ENCODE measurements around the gene C12orf76. TPM values are rescaled to one million over a fixed set of nuclear protein-coding genes. Genes with fewer than 3 reads are reported as not detected.
A peak's percentile ranks its signal among the peaks of the same experiment; 100 is the strongest.
"Not testable (repeated sequence)": the region's sequence is repeated elsewhere in the genome, so short reads cannot be mapped to it uniquely, and the experiment has no call there.

The C12orf76 gene
- total RNA-seq, 1 donor from 2014 or later: 14.1 TPM

DNA sequence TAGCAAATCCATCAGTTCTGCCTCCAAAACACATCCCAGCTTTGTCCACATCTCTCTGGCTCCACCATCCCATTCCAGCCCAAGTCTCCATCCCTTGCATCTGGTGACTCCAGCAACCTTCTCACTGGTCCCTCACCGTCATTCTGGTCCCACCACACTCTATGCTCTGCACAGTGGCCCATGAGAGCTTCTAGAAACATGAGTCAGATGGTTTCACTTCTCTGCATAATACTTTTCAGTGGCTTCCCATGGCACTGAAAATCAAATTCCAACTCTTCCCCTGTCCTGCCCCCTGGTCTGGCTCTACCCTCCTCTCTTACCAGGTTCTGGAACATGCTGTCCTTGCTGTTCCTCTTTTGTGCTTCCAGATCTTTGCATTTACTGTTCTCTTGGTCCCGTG, 17.2 kb upstream of the C12orf76 start:
- DNase-seq (ENCODE audit: low spot score): no peak

DNA sequence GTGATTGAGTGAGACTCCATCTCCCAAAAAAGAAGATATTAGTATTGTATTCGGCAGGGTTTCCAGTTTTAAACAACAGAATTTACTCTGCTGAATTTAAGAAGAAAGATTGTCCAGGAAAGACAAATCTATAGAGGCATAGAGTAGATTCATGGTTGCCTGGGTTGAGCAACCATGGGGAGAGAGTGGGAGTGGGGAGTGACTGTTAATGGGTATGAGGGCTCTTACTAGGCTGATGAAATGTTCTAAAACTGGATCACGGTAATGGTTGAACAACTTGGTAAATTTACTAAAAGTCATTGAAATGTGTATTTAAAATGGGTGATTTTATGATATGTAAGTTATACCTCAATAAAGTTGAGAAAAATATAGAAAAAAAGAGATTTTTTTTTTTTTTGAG, 13.9 kb upstream of the C12orf76 start:
- DNase-seq (ENCODE audit: low spot score): no peak

GRCh38 chr12:110059651-110060000, 11.3 kb upstream of the C12orf76 start:
- DNase-seq (ENCODE audit: low spot score): no peak

DNA sequence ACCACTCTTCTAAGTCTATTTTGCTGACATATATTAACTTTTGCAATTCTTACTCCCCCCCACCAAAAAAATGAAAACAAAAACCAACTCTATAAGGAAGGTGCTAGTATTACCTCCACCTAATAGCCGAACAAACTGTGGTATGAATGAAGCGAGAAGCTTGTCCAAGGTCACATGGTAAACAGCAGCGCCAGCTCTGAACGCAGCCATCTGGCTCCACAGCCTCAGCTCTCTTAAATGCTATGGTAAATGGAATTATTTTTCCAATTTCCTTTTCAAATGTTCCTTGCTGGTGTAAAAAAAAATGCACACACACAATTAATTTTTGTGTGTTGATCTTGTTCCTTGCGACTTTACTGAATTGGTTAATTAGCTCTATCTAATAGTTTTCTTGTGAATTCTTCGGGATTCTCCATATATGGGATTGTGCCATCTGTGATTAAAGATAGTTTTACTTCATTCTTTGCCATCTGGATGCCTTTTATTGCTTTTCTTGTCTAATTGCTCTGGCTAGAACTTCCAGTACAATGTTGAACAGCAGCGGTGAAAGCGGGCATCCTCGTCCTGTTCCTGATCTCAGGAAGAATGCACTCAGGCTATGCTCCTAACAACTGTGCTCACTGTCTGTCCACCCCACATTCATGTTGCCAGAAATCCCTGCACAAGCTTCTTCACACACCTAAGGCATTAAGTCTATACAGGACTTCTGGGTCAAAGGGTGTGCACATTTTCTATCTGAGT, 10.7 kb upstream of the C12orf76 start:
- DNase-seq (ENCODE audit: low spot score): no peak

DNA sequence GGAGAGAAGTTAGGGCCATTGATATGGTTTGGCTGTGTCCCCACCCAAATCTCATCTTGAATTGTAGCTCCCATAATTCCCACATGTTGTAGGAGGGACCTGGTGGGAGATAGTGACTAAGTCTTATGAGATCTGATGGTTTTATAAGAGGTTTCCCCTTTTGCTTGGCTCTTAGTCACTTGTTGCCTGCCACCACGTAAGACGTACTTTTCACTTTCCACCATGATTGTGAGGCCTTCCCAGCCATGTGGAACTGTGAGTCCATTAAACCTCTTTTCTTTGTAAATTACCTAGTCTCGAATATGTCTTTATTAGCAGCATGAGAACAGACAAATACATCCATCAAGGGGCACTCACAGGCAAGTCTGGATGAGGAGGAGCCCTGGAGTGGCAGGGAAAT, 8.3 kb upstream of the C12orf76 start:
- DNase-seq (ENCODE audit: low spot score): not testable (repeated sequence)

- not testable (repeated sequence) for DNase-seq (ENCODE audit: low spot score)
These were observed 7.3 kb upstream of the C12orf76 start for GRCh38 chr12:110055375-110056352.

- DNase-seq (ENCODE audit: low spot score): no peak
These were observed 2.6 kb upstream of the C12orf76 start for GRCh38 chr12:110050927-110051326.

GRCh38 chr12:110049666-110050065, 1.3 kb upstream of the C12orf76 start:
- DNase-seq (ENCODE audit: low spot score): not testable (repeated sequence)

DNA sequence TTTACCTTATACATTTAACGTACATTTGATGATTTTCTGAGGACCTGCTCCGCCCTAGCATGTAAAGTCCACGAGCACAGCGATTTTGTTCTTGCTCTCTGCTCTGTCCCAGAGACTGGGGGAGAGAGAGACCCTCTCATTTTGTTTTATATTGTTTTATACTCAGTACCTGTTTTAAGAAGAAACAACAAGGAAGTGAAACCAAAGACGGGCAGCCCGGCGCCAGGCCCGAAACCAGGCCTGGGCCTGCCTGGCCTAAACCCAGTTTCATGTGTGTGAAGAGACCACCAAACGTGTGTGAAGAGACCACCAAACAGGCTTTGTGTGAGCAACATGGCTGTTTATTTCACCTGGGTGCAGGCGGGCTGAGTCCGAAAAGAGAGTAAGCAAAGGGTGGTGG, 712 bp upstream of the C12orf76 start:
- DNase-seq (ENCODE audit: low spot score): not testable (repeated sequence)

DNA sequence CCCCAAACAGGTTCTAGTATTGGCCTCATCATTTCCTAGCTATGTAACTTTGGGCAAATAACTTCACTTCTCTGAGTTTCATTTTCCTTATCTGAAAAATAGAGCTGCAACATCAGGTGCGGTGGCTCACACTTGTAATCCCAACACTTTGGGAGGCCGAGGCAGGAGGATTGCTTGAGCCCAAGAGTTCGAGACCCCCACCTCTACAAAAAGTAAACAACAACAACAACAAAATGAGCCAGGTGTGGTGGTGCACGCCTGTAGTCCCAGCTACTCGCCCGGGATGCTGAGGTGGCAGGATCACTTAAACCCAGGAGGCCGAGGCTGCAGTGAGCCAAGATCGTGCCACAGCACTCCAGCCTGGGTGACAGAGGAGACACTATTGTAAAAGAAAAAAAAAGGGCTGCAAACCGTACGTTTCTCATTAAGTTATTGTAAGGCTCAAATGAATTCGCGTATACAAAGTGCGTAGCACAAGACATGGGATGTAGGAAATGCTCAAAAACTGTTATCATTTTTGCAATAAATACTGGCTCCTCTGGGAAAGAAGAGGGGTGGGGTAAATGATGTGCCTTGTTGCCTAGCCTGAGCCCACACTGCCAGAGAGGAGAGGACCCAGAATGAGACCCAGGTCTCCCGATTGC, 903 bp downstream of the C12orf76 start:
- DNase-seq (ENCODE audit: low spot score): no peak

- DNase-seq (ENCODE audit: low spot score): no peak
These were observed 1.7 kb downstream of the C12orf76 start for GRCh38 chr12:110046451-110047187.

DNA sequence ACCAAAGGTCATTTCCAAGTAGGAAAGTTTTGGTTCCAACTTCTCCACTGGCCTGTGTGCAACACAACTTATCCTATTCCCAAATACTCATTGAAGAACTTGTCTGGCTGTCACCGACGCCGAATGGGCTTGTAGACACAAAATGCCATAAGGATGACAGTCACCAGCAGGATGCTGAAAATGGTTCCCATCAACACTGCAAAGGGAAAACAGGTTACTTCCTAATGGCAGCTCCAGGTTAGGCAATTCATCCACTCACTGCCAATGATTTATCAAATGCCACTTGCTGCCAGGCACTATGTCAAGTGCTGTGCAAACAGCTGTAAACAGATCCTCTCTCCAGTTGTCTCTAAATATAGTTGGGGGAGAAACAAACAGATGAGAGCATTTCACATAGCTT, 6.1 kb downstream of the C12orf76 start:
- no peak for DNase-seq (ENCODE audit: low spot score)

DNA sequence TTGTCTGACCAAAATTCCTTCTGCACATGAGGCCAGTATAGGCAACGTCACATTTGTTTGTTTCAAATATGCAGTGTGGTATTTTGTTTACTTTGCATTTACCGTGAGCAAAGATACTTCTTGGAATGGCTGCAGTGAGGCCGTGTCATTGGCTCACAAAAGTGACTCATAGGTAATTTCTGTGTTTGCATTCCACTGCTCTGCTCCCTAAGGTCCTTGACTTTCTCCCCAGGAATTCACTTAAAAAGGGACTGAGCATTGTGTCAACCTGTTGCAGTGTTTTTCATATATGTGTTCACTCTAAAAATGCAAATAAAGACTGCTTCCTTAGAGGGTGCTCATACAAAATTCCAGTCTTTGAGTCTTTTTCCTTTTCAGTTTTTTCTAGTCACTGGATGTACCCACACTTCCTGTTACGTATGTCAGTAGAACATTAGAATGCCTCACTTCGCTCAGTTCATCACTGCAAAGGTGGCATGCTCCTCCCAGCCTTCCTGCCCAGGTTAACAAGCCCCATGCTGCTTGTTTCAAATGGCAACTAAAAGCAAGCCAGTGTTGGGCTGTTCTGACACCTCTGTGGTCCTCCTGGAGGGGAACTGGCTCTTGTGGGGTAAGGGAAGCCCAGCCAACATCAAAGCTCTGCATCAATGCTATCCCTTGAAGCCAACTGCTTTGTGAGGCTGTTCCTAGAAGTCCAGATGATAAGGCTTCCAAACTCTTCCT, 9.1 kb downstream of the C12orf76 start:
- peak; percentile 48 for DNase-seq (ENCODE audit: low spot score)

DNA sequence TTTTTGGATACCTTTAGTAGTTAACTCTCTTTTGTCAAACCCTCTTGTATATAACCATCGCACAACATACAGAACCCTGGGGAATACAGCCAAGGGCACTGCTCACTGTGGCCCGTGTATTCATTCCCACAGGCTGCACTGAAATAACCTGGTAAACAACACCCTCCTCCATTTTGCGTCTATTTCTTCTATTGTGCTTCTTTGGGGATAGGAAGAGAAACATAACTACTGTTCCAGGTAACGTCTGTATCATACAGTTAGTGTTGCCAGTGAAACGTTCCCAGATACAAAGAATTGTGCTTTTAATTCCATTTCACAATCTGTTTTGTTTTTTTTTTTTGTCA, 9.6 kb downstream of the C12orf76 start:
- no peak for DNase-seq (ENCODE audit: low spot score)

DNA sequence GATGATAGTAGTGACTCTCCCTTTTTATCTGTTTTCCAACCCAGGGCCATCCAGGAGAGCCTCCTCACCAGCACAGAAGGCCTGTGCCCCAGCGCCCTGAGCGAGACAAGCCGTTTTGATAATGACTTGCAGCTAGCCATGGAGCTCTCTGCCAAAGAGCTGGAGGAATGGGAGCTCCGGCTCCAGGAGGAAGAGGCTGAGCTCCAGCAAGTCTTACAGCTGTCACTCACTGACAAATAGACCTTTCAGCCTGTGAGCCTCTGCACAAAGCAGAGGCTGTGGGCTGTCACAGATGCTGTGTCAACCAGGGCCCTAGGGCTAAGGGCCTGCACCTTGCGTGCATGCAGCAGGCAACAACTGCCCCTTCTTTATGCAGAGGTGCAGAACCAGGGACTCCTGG, 11.0 kb downstream of the C12orf76 start:
- no peak for DNase-seq (ENCODE audit: low spot score)

DNA sequence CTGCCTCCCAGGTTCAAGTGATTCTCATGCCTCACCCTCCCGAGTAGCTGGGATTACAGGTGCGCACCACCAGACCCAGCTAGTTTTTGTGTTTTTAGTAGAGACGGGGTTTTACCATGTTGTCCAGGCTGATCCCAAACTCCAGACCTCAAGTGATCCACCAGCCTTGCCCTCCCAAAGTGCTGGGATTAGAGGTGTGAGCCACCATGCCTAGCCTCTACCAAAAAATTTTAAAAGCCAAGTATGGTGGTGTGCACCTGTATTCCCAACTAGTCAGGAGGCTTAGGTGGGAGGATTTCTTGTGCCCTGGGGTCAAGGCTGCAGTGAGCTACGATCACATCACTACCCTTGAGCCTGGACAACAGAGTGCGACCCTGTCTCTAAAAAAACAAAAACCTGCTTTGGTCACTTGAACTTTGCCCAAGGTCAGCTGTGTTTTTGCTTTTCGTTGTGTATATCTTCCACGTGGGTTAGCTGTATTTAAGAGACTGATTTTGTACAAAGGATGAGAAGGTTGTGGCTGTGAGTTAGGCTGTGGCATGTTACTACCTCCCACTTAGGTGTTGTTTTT, 12.7 kb downstream of the C12orf76 start:
- no peak for DNase-seq (ENCODE audit: low spot score)

DNA sequence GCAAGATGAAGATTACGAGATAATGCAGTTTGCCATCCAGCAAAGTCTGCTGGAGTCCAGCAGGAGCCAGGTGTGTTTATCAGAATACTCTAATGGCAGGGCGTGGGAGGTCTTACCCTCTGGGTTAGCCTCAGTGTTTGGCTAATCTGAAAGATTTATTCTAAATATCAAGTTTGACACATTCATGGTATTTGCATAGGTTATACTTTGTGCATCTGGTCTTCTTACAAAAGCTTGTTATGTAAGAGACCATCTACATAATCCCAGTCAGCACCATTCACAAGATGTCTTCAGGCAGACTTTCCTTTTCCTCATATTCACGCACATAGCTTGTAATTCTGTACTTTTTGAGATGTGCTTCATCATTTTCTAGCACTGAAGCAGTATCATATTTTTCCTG, 14.4 kb downstream of the C12orf76 start:
- no peak for DNase-seq (ENCODE audit: low spot score)

GRCh38 chr12:110029290-110029815, 19.0 kb downstream of the C12orf76 start:
- no peak for DNase-seq (ENCODE audit: low spot score)

- no peak for DNase-seq (ENCODE audit: low spot score)
These were observed 20.0 kb downstream of the C12orf76 start for GRCh38 chr12:110028323-110028722.

DNA sequence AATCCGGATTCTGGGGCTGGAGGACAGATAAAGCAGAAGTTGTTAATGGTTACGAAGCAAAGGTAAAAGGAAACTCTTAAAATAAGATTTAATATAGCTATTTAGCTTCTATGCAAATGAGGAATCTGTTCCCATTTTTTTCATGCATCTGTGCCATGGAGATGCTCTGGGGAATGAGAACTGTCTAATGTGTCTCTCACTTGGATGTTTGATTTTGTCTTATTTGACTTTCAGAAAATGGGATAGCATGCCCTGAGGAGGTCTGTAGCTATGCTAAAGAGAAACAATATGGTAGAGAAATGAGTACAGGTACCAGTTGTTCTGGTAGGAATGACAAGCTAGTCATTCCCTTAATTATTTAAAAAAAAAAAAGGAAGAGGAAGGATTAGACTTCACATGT, 24.3 kb downstream of the C12orf76 start:
- no peak for DNase-seq (ENCODE audit: low spot score)

All from ureter (tissue), 1 donor.